Thymus (tissue), 11 donors: ENCODE data around the gene CCDC185. TPM values are rescaled to one million over a fixed set of nuclear protein-coding genes. Genes with fewer than 3 reads are reported as not detected.

Experiments
- DNase-seq, 9 donors: peaks; one replicate each; pipeline ENCODE4 v3.0.0-alpha.2; 2013; ENCODE audit warnings: low spot score in 9 of 9, low read depth in 6 of 9, missing footprints in 1 of 9
- H3K27ac ChIP-seq, 2 donors: one replicate each; pipeline ENCODE4 v1.5.1; 2013; ENCODE audit warnings: control low read depth in 1 of 2, low read depth in 1 of 2, low read length in 1 of 2, mild to moderate bottlenecking in 1 of 2, moderate library complexity in 1 of 2
- H3K27me3 ChIP-seq, 2 donors: one replicate each; pipeline ENCODE4 v1.5.1; 2013; ENCODE audit warnings: low read length in 1 of 2; ENCODE audit not compliant: control insufficient read depth in 2 of 2, insufficient read depth in 1 of 2
- H3K36me3 ChIP-seq, 2 donors: one replicate each; pipeline ENCODE4 v1.5.1; 2013; ENCODE audit warnings: low read length in 1 of 2, mild to moderate bottlenecking in 1 of 2, moderate library complexity in 1 of 2; ENCODE audit not compliant: control insufficient read depth in 2 of 2, insufficient read depth in 2 of 2
- H3K4me1 ChIP-seq, 2 donors: one replicate each; pipeline ENCODE4 v1.5.1; 2013; ENCODE audit warnings: low read length in 2 of 2; ENCODE audit not compliant: control insufficient read depth in 2 of 2, insufficient read depth in 2 of 2
- H3K4me3 ChIP-seq, 2 donors: one replicate each; pipeline ENCODE4 v1.5.1; 2013; ENCODE audit warnings: low read length in 2 of 2, control low read depth in 1 of 2, mild to moderate bottlenecking in 1 of 2
- H3K9me3 ChIP-seq, 2 donors: one replicate each; pipeline ENCODE4 v1.5.1; 2013; ENCODE audit warnings: low read length in 1 of 2, mild to moderate bottlenecking in 1 of 2; ENCODE audit not compliant: control insufficient read depth in 2 of 2, insufficient read depth in 1 of 2
- WGBS: extraction: QIAGEN DNeasy Blood & Tissue Kit; methylation state at CpG from one replicate; pipeline ENCODE4 v1.1.7; 2013; 5-methylcytosine and 5-hydroxymethylcytosine counted together
- polyA plus RNA-seq: library from polyadenylated mRNA; stranded (reverse); fragments of 200-250 nt; gene quantifications from one replicate; pipeline ENCODE4 v1.2.3, GENCODE V29; 2013
- total RNA-seq: library from RNA; stranded (reverse); fragments of 120-200 nt; gene quantifications from one replicate; pipeline ENCODE4 v1.2.4, GENCODE V29; 2013
- donor health status: healthy.

CCDC185 gene
- total and polyA plus RNA-seq, 2 donors = not detected

DNA sequence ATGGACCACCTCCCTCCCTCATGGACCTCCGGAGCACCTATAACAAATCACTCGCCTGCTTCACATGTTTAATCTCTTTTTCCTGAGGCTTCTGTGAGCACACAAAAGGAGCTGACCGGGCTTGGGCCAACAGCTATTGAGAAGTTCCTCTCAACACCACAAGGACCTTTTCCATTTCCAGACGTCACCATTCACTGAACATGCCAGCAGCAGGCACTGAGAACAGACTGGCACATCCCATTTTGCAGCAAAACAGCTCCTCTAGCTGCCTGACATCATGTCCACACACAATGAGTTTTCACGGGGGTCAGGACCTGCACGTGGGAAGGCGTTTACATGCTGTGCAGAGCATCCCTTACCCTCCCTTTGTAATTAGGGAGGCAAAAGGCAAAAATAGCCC is 40.3 kb upstream of the CCDC185 start:
- 73% methylated on average over 7 of the region's 7 CpGs for WGBS
- Histone ChIP-seq H3K4me1 (no peaks in the 10 kb centered on the region), H3K36me3 (no peaks in the 10 kb centered on the region), H3K27ac (no peak overlapping the region), H3K4me3 (no peak overlapping the region), H3K9me3 (no peaks in the 10 kb centered on the region), H3K27me3 (peaks cover 2 to 23% of the 10 kb centered on the region in 2 donors)
- DNase-seq = no peak

DNA sequence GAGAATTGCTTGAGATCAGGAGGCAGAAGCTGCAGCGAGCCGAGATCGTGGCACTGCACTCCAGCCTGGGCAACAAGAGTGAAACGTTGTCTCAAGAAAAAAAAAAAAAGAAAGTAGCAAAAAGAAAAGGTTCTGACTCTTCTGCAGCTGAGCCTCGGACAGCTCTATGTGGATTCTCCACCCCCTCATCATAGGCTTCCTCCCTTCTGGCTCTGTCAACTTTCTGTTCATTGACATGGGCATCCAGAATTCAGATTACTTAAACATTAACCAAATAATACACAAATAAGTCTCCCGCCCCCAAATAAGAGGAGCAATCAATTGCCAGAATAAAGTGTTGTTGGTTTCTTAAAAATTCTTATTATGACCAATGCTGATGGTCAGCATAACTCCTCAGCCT is 39.3 kb upstream of the CCDC185 start:
- WGBS = 80% methylated on average over 6 of the region's 6 CpGs
- no peaks in the 10 kb centered on the region for H3K9me3 ChIP-seq
- H3K4me3 ChIP-seq = no peak overlapping the region
- H3K36me3 ChIP-seq = no peaks in the 10 kb centered on the region
- peaks cover 2 to 24% of the 10 kb centered on the region in 2 donors for H3K27me3 ChIP-seq
- no peak for DNase-seq
- no peak overlapping the region for H3K27ac ChIP-seq
- no peaks in the 10 kb centered on the region for H3K4me1 ChIP-seq

DNA sequence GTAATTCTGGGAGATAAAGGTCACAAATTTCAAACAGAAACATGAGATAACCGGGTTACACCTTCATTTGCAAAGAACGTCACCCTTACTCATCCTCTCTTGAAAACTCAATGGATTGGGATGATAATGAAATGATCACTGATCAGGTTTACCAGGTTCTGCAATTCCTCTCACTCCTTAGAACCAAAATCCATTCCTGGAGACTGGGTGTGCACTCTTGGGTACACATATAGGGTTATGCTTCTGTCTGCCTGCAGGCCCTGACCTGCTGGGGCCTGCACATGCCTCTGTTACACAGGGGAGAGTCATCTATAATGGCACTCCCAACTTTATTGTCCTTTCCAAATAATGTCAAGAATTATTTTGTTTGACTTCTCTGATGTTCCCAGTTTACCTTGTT is 37.5 kb upstream of the CCDC185 start:
- H3K9me3 ChIP-seq = no peaks in the 10 kb centered on the region
- H3K27me3 ChIP-seq = peaks cover 7 to 37% of the 10 kb centered on the region in 2 donors
- H3K27ac ChIP-seq = no peak overlapping the region
- 97% methylated on average over 2 of the region's 2 CpGs for WGBS
- H3K4me1 ChIP-seq = no peaks in the 10 kb centered on the region
- H3K36me3 ChIP-seq = no peaks in the 10 kb centered on the region
- H3K4me3 ChIP-seq = no peak overlapping the region
- DNase-seq = no peak

DNA sequence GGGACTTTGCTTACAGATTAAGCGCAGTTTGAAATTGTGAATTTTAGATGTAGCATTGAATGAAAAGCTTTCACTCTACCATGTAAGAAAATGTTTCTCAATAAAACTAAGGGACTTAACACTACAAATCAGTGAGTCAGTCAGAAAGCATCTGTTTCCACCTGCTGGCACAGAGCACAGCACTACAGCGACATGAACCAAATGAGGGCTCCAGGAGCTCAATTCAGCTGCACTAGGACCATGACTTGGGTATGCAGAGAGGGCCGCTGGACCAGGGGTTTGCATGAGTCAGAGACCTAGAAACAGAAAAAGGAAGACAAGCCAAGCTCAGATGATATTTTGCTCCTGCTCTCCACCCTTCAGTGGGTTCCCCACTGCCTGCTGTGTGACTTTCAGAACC is 34.4 kb upstream of the CCDC185 start:
- WGBS = 96% methylated on average over 3 of the region's 3 CpGs
- H3K27ac ChIP-seq = no peak overlapping the region
- peak in 2 of 9 donors; percentile 33 to 56 for DNase-seq
- H3K27me3 ChIP-seq = peaks cover 24 to 48% of the 10 kb centered on the region in 2 donors
- peaks cover 9 to 14% of the 10 kb centered on the region in 2 donors for H3K4me1 ChIP-seq
- H3K9me3 ChIP-seq = no peaks in the 10 kb centered on the region
- H3K36me3 ChIP-seq = no peaks in the 10 kb centered on the region
- no peak overlapping the region for H3K4me3 ChIP-seq

DNA sequence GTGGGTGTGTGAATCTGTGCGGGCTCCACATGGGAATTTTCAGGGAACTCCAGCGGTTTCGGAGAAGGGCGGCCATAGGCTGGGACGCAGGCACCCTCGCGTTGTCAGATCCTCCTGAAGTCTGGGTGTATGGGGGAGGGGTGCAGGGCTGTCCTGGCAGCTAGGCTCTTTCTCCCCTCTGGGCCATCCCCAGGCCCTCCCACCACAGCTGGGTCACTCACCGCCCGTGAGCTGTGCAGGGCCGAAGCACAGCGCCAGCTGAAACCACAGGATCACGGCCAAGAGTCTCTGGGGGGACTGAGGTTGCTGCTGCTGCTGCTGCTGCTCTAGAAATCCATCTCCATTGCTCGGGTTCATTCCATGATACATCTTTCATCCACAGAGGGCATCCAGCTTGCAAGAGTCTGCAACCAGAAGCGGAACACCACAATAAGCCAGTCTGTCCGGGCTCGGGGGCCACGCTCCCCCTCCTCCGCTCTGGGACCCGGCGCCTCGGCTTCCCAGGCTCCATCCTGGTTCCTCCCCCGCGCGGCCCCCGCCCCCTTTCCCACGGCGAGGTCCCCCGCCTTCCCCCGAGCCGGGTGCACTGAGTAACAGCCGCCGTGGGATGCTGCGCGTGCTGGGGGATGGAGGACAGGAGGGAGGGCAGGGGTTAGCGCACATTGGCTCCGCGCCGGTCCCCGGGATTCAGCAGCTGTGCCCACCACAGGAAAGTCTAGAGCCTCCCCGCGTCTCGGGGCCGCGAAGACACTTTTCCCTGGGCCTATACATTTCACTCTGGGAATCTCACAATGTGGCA is 30.0 kb upstream of the CCDC185 start:
- no peaks in the 10 kb centered on the region for H3K9me3 ChIP-seq
- peaks cover 41 to 65% of the 10 kb centered on the region in 2 donors for H3K27me3 ChIP-seq
- H3K4me3 ChIP-seq = peak overlapping the region; percentile 37 to 63
- peak overlapping the region in 1 of 2 donors; percentile 18 for H3K27ac ChIP-seq
- no peaks in the 10 kb centered on the region for H3K36me3 ChIP-seq
- 2% methylated on average over 44 of the region's 44 CpGs for WGBS
- peak in 3 of 9 donors; percentile 31 to 50 (median 35) for DNase-seq
- peaks cover 9 to 20% of the 10 kb centered on the region in 2 donors for H3K4me1 ChIP-seq

DNA sequence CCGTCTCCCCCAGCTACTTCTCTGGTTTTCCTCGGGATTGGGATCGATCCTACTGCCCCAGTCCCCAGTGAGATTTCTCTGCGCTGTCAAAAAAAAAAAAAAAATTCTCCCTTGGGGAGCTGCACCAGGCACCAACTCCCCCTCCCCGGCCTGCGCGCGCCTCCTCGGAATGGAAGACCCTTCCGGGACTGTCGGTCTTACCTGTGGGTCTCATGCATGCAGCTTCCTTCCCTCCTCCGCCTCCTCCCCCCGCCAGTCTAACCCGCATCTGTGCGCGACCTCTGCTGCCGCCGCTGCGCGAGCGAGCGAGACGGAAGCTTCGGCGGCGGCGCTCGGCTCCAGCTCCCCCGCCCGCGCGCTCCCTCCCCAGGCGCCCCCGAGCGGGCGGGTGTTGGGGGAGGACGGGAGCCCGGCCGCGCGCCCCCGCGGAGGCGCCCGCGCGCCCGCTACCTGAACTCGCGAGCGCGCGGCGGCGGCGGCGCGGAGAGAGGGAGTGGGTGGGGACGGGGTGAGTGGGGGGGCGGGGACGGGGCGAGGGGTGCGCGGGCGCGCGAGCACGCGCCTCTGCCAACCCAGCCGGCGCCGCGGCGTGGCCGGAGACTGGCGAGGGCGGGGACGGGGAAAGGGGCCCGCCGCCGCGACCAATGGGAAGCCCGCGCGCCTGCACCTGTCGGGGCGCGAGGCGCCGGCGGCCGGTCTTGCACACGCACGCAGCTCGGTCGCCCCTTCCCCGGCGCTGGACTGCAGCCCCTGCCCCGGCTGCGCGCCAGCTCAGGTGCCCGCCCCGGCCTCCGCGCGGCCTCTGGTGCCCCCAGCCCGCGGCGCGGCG is 29.1 kb upstream of the CCDC185 start, which contains the start of gene SUSD4:
TSS of gene SUSD4 (minus strand) at position 321 of the 829 bp plus-strand sequence. CDS start 751 bp downstream, outside the sequence.
- DNase-seq = peak; percentile 38 to 92 (median 82)
- H3K27me3 ChIP-seq = peaks cover 41 to 63% of the 10 kb centered on the region in 2 donors
- no peaks in the 10 kb centered on the region for H3K9me3 ChIP-seq
- H3K4me1 ChIP-seq = peaks cover 9 to 20% of the 10 kb centered on the region in 2 donors
- under 1% methylated on average over 111 of the region's 111 CpGs for WGBS
- H3K27ac ChIP-seq = peak within 1 kb of the TSS in 1 of 2 donors; percentile 18
- no peaks in the 10 kb centered on the region for H3K36me3 ChIP-seq
- peak within 1 kb of the TSS; percentile 37 to 63 for H3K4me3 ChIP-seq

DNA sequence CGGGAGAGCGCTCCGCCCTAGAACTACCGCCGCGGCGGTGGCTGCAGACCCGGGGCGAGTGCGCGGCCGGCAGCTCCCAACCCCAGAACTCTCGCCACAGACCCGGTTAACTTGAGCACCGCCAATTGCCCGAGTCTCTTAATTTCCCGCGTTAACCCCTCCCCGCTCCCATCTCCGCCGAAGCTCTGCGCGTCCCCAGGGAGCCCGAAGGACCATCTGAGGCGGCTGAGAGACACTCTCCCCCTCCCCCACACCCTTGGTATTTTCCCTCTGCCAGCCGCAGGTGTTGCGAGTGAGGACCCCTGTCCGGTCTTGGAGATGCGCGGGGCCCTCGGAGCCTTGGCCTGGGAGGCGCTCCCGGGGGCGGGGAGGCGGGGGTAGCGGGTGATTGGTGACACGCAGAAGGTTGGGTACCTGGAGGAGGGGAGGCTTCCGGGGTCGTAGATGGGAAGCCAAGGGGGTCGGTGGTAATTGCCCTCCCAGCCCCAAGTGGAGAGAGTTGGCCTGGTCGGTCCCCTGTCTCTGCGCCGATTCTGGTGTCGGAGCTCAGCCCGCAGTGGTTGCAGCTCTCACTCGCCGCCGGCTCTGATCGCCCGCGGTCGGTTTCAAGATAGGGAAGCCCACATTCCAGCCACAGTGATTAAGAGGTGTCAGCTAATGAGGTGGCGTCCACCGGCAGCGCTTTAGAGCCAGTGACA is 28.4 kb upstream of the CCDC185 start:
- Histone ChIP-seq H3K27me3 (peaks cover 41 to 57% of the 10 kb centered on the region in 2 donors), H3K4me1 (peaks cover 9 to 20% of the 10 kb centered on the region in 2 donors), H3K36me3 (no peaks in the 10 kb centered on the region), H3K9me3 (no peaks in the 10 kb centered on the region), H3K4me3 (peak overlapping the region in 1 of 2 donors; percentile 63), H3K27ac (no peak overlapping the region)
- peak in 3 of 9 donors; percentile 10 to 46 (median 16) for DNase-seq
- WGBS = 3% methylated on average over 55 of the region's 55 CpGs

DNA sequence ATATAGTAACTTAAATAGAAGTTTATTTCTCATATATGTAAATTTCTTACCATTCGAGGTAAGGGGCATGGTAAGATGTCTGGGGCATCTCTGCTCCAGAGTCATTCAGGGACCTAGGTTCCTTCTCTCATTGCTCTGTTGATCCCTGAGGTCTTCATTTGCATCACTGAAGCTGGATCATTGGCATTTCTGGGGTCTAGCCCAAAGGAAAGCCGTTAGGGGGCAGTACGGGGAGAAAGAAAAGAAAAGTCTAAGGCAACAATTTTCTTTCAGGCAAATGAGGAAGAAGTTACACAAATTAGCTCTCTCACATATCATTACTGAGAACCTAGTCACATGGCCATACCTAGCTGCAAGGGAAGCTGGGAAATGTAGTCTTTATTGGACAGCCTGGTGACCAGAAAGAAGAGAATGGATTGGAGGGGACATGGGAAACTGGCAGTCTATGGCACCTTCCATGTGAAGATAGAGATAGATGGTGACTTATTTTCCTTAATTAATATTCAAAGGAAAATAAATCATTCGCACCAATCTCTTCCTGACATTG is 19.1 kb upstream of the CCDC185 start:
- H3K9me3 ChIP-seq = peaks cover 0 to 2% of the 10 kb centered on the region in 2 donors
- H3K4me1 ChIP-seq = no peaks in the 10 kb centered on the region
- H3K4me3 ChIP-seq = no peak overlapping the region
- no peaks in the 10 kb centered on the region for H3K27me3 ChIP-seq
- WGBS = 84% methylated on average over 4 of the region's 4 CpGs
- no peak for DNase-seq
- no peak overlapping the region for H3K27ac ChIP-seq
- H3K36me3 ChIP-seq = no peaks in the 10 kb centered on the region
